GM18858 (cell line): ENCODE results near the gene UTS2R.
"Not testable (repeated sequence)": the region's sequence is repeated elsewhere in the genome, so short reads cannot be mapped to it uniquely, and the experiment has no call there.

ENCODE experiments used
- ATAC-seq: cut with Tn5 transposase; IDR thresholded peaks from one replicate; pipeline ENCODE4 v1.9.1; 2021; ENCODE audit not compliant: unreplicated experiment

UTS2R gene

GRCh38 chr17:82334204-82334621 lies 37.4 kb upstream of the UTS2R start:
- no peak for ATAC-seq

- ATAC-seq = no peak
Observed at GRCh38 chr17:82334622-82335394, 36.8 kb upstream of the UTS2R start.

GRCh38 chr17:82338858-82339633 lies 32.5 kb upstream of the UTS2R start:
- no peak for ATAC-seq

GRCh38 chr17:82339634-82340580 lies 31.7 kb upstream of the UTS2R start:
- ATAC-seq = no peak

GRCh38 chr17:82342361-82343079 lies 29.0 kb upstream of the UTS2R start:
- no peak for ATAC-seq

GRCh38 chr17:82343560-82343959 lies 28.0 kb upstream of the UTS2R start:
- ATAC-seq = no peak

GRCh38 chr17:82344175-82344907 lies 27.2 kb upstream of the UTS2R start:
- no peak for ATAC-seq

- ATAC-seq = no peak
Observed at GRCh38 chr17:82345151-82345976, 26.2 kb upstream of the UTS2R start.

- no peak for ATAC-seq
Observed at GRCh38 chr17:82346342-82347300, 24.9 kb upstream of the UTS2R start.

GRCh38 chr17:82347994-82348393 lies 23.6 kb upstream of the UTS2R start:
- ATAC-seq = not testable (repeated sequence)

GRCh38 chr17:82348434-82348833 lies 23.1 kb upstream of the UTS2R start:
- no peak for ATAC-seq

GRCh38 chr17:82348866-82349265 lies 22.7 kb upstream of the UTS2R start:
- ATAC-seq = no peak

GRCh38 chr17:82349287-82349701 lies 22.3 kb upstream of the UTS2R start:
- ATAC-seq = no peak

- ATAC-seq = no peak
Observed at GRCh38 chr17:82350182-82351030, 21.2 kb upstream of the UTS2R start.

- ATAC-seq = no peak
Observed at GRCh38 chr17:82351254-82351712, 20.3 kb upstream of the UTS2R start.

GRCh38 chr17:82351713-82352488 lies 19.7 kb upstream of the UTS2R start:
- no peak for ATAC-seq
